ENCODE measurements around the gene FGFR2. TPM values are rescaled to one million over a fixed set of nuclear protein-coding genes. Genes with fewer than 3 reads are reported as not detected.

Gene FGFR2
- total RNA-seq, 1 donor from 2014 or later = 11.8 TPM

- no peak overlapping the region for H3K27ac Mint-ChIP-seq (ENCODE audit: unreplicated experiment)
- Histone ChIP-seq H3K4me2 (ENCODE audit: low read length) (no peak overlapping the region), H3K27me3 (ENCODE audit: insufficient read depth, low read length) (no peaks in the 10 kb centered on the region), H2AFZ (ENCODE audit: low read depth, low read length) (no peak overlapping the region), H3K36me3 (ENCODE audit: insufficient read depth, low read length) (no peaks in the 10 kb centered on the region), H3K4me1 (ENCODE audit: insufficient read depth, low read length) (no peaks in the 10 kb centered on the region), H3K4me3 (ENCODE audit: insufficient read depth, low read depth, low read length) (no peak overlapping the region), H3K79me2 (ENCODE audit: insufficient read depth, low read length) (no peaks in the 10 kb centered on the region), H3K27ac (ENCODE audit: low read depth, low read length) (no peak overlapping the region), H4K20me1 (ENCODE audit: insufficient read depth, low read length) (no peaks in the 10 kb centered on the region), H3K9ac (ENCODE audit: low read length) (no peak overlapping the region), H3K9me3 (ENCODE audit: insufficient read depth, low read depth, low read length) (peaks cover 7% of the 10 kb centered on the region)
- peaks cover 5% of the 10 kb centered on the region for H3K9me3 Mint-ChIP-seq (ENCODE audit: unreplicated experiment)
- TF ChIP-seq CTCF (IDR thresholded peaks at IDR 0.05; ENCODE audit: insufficient read depth, low read depth, low read length) = no peak
- TF ChIP-seq EZH2 (IDR thresholded peaks at IDR 0.05; ENCODE audit: insufficient read depth, low read length) = no peak
- H3K4me3 Mint-ChIP-seq (ENCODE audit: unreplicated experiment) = no peak overlapping the region
- peaks cover 1% of the 10 kb centered on the region for H3K4me1 Mint-ChIP-seq (ENCODE audit: low read depth, unreplicated experiment)
- FAIRE-seq (no peak), DNase-seq (ENCODE audit: low read depth) (no peak)
- H3K27me3 Mint-ChIP-seq (ENCODE audit: low read depth, unreplicated experiment) = peaks cover 24% of the 10 kb centered on the region
- H3K36me3 Mint-ChIP-seq (ENCODE audit: low read depth, unreplicated experiment) = no peaks in the 10 kb centered on the region
Measured at GRCh38 chr10:121616291-121616690, 18.0 kb upstream of the FGFR2 start.

- no peak overlapping the region for H3K4me2 ChIP-seq (ENCODE audit: low read length)
- Mint-ChIP-seq H3K27ac (ENCODE audit: unreplicated experiment) (no peak overlapping the region), H3K4me1 (ENCODE audit: low read depth, unreplicated experiment) (peaks cover 4% of the 10 kb centered on the region), H3K36me3 (ENCODE audit: low read depth, unreplicated experiment) (no peaks in the 10 kb centered on the region), H3K9me3 (ENCODE audit: unreplicated experiment) (peaks cover 5% of the 10 kb centered on the region), H3K4me3 (ENCODE audit: unreplicated experiment) (no peak overlapping the region), H3K27me3 (ENCODE audit: low read depth, unreplicated experiment) (peaks cover 26% of the 10 kb centered on the region)
- H3K27me3 ChIP-seq (ENCODE audit: insufficient read depth, low read length) = no peaks in the 10 kb centered on the region
- no peak overlapping the region for H2AFZ ChIP-seq (ENCODE audit: low read depth, low read length)
- H4K20me1 ChIP-seq (ENCODE audit: insufficient read depth, low read length) = no peaks in the 10 kb centered on the region
- FAIRE-seq = no peak
- no peak overlapping the region for H3K9ac ChIP-seq (ENCODE audit: low read length)
- no peak for DNase-seq (ENCODE audit: low read depth)
- no peak overlapping the region for H3K27ac ChIP-seq (ENCODE audit: low read depth, low read length)
- peaks cover 7% of the 10 kb centered on the region for H3K9me3 ChIP-seq (ENCODE audit: insufficient read depth, low read depth, low read length)
- no peaks in the 10 kb centered on the region for H3K79me2 ChIP-seq (ENCODE audit: insufficient read depth, low read length)
- no peak for TF ChIP-seq CTCF (IDR thresholded peaks at IDR 0.05; ENCODE audit: insufficient read depth, low read depth, low read length)
- H3K4me1 ChIP-seq (ENCODE audit: insufficient read depth, low read length) = no peaks in the 10 kb centered on the region
- no peak overlapping the region for H3K4me3 ChIP-seq (ENCODE audit: insufficient read depth, low read depth, low read length)
- H3K36me3 ChIP-seq (ENCODE audit: insufficient read depth, low read length) = no peaks in the 10 kb centered on the region
Measured at GRCh38 chr10:121615836-121616235, 17.6 kb upstream of the FGFR2 start.

GRCh38 chr10:121615435-121615793 is 17.2 kb upstream of the FGFR2 start:
- peaks cover 26% of the 10 kb centered on the region for H3K27me3 Mint-ChIP-seq (ENCODE audit: low read depth, unreplicated experiment)
- TF ChIP-seq CTCF (IDR thresholded peaks at IDR 0.05; ENCODE audit: insufficient read depth, low read depth, low read length) (no peak), EZH2 (IDR thresholded peaks at IDR 0.05; ENCODE audit: insufficient read depth, low read length) (no peak)
- H3K4me3 ChIP-seq (ENCODE audit: insufficient read depth, low read depth, low read length) = no peak overlapping the region
- H3K79me2 ChIP-seq (ENCODE audit: insufficient read depth, low read length) = no peaks in the 10 kb centered on the region
- H3K4me2 ChIP-seq (ENCODE audit: low read length) = no peak overlapping the region
- no peak overlapping the region for H3K27ac ChIP-seq (ENCODE audit: low read depth, low read length)
- DNase-seq (ENCODE audit: low read depth) (no peak), FAIRE-seq (no peak)
- no peaks in the 10 kb centered on the region for H3K4me1 ChIP-seq (ENCODE audit: insufficient read depth, low read length)
- no peak overlapping the region for H3K9ac ChIP-seq (ENCODE audit: low read length)
- no peak overlapping the region for H2AFZ ChIP-seq (ENCODE audit: low read depth, low read length)
- H3K9me3 Mint-ChIP-seq (ENCODE audit: unreplicated experiment) = peaks cover 5% of the 10 kb centered on the region
- H3K27ac Mint-ChIP-seq (ENCODE audit: unreplicated experiment) = no peak overlapping the region
- peaks cover 7% of the 10 kb centered on the region for H3K9me3 ChIP-seq (ENCODE audit: insufficient read depth, low read depth, low read length)
- H3K27me3 ChIP-seq (ENCODE audit: insufficient read depth, low read length) = no peaks in the 10 kb centered on the region
- H3K36me3 ChIP-seq (ENCODE audit: insufficient read depth, low read length) = no peaks in the 10 kb centered on the region
- H4K20me1 ChIP-seq (ENCODE audit: insufficient read depth, low read length) = no peaks in the 10 kb centered on the region
- no peak overlapping the region for H3K4me3 Mint-ChIP-seq (ENCODE audit: unreplicated experiment)
- no peaks in the 10 kb centered on the region for H3K36me3 Mint-ChIP-seq (ENCODE audit: low read depth, unreplicated experiment)
- H3K4me1 Mint-ChIP-seq (ENCODE audit: low read depth, unreplicated experiment) = peaks cover 8% of the 10 kb centered on the region

Data from astrocyte (in vitro differentiated cells and primary cell).